ENCODE data around the gene PEBP1.

DNA sequence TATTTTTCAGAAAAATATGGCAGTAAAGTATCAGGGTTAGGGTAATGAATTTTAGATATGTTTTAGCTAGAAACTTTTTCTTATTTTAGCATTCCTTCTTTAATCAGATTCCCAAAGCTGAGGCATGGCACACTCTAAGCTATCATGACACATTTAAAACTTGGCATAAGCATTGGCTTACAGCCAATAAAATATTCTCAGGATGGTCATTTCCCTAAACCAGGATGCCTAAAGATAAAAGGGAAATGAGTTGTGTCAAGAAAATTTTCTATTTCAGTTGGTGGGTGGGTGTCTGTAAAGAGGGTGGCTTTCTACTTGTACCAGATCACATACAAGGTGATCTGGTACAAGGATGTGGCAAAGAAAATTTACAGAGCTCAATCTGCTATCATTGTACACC lies 47.8 kb downstream of the PEBP1 start:
- no peak for TF ChIP-seq GATA2 (IDR thresholded peaks at IDR 0.05; ENCODE audit: low read depth, low read length)
- TF ChIP-seq GATA3 (IDR thresholded peaks at IDR 0.05; ENCODE audit: low read depth, low read length): no peak
